Omental fat pad (tissue), 4 donors: ENCODE measurements around the gene GSTM2. TPM values are rescaled to one million over a fixed set of nuclear protein-coding genes. Genes with fewer than 3 reads are reported as not detected.

Experiments used
- ATAC-seq: fragments of 150-250 bp; one replicate; pipeline ENCODE4 v1.9.1; 2016; ENCODE audit warnings: mild to moderate bottlenecking, moderate library complexity; ENCODE audit not compliant: low FRiP score
- DNase-seq: peaks from one replicate; pipeline ENCODE4 v3.0.0-alpha.2; 2019; ENCODE audit warnings: low spot score
- CTCF ChIP-seq, 3 donors: fragments of 450-650 bp; IDR thresholded peaks; one replicate each; pipeline ENCODE4 v1.5.1; 2016 to 2017; ENCODE audit warnings: antibody characterized with exemption in 3 of 3, mild to moderate bottlenecking in 3 of 3, moderate library complexity in 2 of 3
- total RNA-seq, 4 donors: library from RNA; depleted of rRNA; stranded (reverse); fragments of >200 nt; gene quantifications; one replicate each; pipeline ENCODE4 v1.1.0, GENCODE V29; 2016

The GSTM2 gene
- total RNA-seq, 4 donors from 2014 or later, result 35.3 to 74.7 (median 52.2) TPM

DNA sequence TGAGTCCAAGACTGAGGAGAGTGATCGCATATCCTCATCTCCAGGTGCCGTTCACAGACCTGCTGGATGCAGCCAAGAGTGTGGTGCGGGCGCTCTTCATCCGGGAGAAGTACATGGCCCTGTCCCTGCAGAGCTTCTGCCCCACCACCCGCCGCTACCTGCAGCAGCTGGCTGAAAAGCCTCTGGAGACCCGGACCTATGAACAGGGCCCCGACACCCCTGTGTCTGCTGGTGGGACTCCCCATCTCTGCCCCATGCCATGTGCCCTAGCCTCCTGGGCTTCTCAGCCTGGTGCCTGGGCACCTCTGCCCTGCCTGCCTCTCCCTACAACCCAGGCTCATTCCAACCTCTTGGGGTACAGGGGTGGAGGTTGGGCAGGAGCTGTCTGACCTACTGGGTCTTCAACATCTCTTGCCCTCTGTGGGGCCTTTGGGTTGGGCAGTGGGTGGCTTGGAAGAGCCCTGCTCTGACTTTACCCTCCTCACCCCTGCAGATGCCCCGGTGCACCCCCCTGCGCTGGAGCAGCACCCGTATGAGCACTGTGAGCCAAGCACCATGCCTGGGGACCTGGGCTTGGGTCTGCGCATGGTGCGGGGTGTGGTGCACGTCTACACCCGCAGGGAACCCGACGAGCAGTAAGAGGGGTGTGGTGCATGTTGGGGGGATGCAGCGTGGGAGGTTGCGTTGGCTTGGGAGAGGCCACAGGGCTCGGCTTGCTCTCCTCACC is 41.0 kb upstream of the GSTM2 start:
- ATAC-seq (no peak), DNase-seq (no peak)
- TF ChIP-seq CTCF (IDR thresholded peaks at IDR 0.05), result no peak

DNA sequence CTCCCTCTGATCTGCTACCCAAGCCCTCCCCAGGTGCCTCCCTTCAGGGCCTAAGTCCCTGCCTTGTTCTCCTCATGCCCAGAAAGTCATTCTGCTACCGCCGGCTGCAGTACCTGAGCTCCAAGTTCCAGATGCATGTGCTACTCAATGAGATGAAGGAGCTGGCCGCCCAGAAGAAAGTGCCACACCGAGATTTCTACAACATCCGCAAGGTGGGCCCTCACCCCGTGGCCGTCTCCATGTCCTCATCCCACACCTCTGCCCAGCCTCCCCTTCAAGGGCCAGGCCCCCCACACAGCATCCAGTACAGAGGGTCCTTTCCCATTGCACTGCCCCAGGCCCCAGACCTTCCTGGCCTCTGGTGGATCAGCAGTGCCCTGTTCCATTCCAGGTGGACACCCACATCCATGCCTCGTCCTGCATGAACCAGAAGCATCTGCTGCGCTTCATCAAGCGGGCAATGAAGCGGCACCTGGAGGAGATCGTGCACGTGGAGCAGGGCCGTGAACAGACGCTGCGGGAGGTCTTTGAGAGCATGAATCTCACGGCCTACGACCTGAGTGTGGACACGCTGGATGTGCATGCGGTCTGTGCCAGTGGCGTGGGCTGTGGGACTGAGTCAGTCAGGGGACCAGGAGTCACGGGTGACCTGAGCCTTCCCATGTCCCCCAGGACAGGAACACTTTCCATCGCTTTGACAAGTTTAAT is 40.0 kb upstream of the GSTM2 start:
- DNase-seq (no peak), ATAC-seq (no peak)
- TF ChIP-seq CTCF (IDR thresholded peaks at IDR 0.05), result no peak

DNA sequence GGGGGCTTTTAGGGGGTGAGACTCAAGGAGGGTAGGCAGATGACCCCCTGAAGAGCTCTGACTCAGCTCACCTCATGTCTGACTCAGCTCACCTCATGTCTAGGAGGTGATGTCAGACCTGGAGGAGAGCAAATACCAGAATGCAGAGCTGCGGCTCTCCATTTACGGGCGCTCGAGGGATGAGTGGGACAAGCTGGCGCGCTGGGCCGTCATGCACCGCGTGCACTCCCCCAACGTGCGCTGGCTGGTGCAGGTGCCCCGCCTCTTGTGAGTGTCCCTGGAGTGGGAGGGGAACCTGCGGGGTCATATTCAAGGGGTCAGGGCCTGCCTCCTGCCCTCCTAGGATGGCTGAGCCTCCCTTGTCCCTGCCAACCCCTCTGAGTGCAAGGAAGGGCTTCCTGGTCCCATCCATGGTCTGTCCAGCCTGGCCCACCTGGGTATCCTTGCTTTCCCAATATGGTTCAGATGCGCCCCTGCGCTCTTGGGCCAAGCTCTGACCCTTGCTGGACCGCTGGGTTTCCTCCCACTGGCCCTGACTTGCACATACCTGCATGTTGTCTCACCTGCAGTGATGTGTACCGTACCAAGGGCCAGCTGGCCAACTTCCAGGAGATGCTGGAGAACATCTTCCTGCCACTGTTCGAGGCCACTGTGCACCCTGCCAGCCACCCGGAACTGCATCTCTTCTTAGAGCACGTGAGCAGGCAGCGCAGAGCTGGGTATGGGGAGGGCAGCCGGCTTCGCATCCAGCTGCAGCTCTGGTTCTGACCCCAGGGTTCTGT is 39.1 kb upstream of the GSTM2 start:
- no peak for TF ChIP-seq CTCF (IDR thresholded peaks at IDR 0.05)
- DNase-seq, result no peak
- ATAC-seq, result peak; percentile 25

DNA sequence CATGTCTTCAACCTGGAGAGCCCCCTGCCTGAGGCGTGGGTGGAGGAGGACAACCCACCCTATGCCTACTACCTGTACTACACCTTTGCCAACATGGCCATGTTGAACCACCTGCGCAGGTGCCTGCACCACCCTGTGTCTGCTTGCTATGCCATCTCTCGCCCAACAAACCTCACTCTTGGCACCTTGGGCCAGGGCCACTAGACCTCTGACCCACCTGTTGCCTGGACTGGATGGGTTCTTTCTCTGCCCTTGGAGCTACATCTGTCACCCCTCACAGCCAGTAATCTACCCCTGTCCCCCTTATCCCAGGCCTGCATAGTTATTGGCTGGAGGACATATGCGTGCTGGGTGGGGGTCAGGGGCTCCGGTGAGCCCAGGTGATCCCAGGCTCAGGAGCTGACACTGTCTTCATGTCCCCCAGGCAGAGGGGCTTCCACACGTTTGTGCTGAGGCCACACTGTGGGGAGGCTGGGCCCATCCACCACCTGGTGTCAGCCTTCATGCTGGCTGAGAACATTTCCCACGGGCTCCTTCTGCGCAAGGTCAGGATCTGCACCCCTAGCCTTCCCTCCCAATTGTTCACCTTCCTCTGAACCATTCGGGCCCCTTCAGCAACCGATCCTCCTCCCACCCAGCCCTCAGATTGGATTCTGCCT is 38.4 kb upstream of the GSTM2 start:
- no peak for TF ChIP-seq CTCF (IDR thresholded peaks at IDR 0.05)

GRCh38 chr1:109630081-109630897 is 37.6 kb upstream of the GSTM2 start:
- no peak for TF ChIP-seq CTCF (IDR thresholded peaks at IDR 0.05)
- no peak for DNase-seq
- ATAC-seq, result no peak

More for the DNA sequence above, 38.4 kb upstream of the GSTM2 start:
- no peak for DNase-seq
- ATAC-seq, result no peak

- no peak for TF ChIP-seq CTCF (IDR thresholded peaks at IDR 0.05)
- no peak for DNase-seq
These were observed 36.9 kb upstream of the GSTM2 start for GRCh38 chr1:109630898-109631512.

More at GRCh38 chr1:109630898-109631512, 36.9 kb upstream of the GSTM2 start:
- ATAC-seq, result no peak
